ENCODE measurements around the gene OXCT2. TPM values are rescaled to one million over a fixed set of nuclear protein-coding genes. Genes with fewer than 3 reads are reported as not detected.

OXCT2 gene
- total and polyA plus RNA-seq, 9 of the 15 experiments (the other 6 are each of a cell fraction or from before 2014, with no cell fraction given): 0.08 to 0.64 (median 0.22) TPM; not detected in 2

DNA sequence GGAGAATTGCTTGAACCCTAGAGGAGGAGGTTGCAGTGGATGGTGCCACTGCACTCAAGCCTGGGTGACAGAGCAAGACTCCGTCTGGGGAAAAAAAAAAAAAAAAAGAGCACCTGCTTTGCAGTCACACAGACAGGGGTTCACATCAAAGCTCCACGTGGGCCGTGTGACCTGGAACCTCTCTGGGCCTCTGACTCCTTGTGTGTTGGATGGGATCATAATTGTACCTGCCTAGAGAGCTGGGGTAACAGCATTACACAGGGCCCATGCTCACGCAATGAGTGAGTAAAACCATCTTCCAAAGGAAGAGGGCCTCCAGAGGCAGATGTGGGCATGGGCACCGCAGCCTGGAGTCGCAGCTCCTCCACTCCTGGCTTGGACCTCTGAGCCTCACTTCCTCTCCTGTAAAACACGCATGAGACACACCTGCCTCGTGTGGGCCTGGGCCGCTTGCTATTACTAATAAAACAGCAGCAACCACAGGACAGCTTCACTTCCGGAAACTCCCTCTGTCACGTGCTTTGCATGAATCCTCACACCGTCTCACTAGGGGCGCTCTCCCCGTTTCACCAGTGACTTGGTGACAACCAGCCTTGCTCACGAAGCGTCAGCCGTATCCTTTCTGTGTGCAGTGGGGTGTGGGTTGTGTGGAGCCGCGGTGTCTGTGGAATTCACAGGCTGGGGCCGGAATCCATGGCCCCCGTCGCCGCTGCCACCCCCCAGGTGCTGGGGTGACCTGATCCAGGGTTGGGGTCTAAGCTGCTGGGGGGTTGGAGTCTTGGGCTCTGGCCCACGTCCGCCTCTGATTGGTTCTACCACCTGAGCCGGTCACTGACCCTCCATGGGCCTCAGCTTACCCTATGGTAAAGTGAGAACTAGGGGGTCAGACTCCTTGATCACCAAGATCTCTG lies 28.0 kb upstream of the OXCT2 start (continued):
- TF ChIP-seq, protein P1, sequence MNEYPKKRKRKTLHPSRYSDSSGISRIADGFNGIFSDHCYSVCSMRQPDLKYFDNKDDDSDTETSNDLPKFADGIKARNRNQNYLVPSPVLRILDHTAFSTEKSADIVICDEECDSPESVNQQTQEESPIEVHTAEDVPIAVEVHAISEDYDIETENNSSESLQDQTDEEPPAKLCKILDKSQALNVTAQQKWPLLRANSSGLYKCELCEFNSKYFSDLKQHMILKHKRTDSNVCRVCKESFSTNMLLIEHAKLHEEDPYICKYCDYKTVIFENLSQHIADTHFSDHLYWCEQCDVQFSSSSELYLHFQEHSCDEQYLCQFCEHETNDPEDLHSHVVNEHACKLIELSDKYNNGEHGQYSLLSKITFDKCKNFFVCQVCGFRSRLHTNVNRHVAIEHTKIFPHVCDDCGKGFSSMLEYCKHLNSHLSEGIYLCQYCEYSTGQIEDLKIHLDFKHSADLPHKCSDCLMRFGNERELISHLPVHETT (CRISPR knock-in tag; conservative IDR thresholded peaks at IDR 0.05 in 1 of 2, IDR thresholded peaks at IDR 0.05 in 1 of 2): peak in 1 of 2 experiments; percentile 84; a peak in 2 of 4 replicates
- peak; percentile 41 to 54; a peak in 3 of 4 replicates for TF ChIP-seq TRIM24 (IDR thresholded peaks at IDR 0.05)
- TF ChIP-seq GABPB2 (CRISPR knock-in tag; conservative IDR thresholded peaks at IDR 0.05): peak; percentile 16; the same call in 1 of the 2 replicates
- 0 out of 4 replicates have a peak, but pooled peaks of 1 of the 2 experiments have one; percentile 32 for TF ChIP-seq TBL1XR1 (IDR thresholded peaks at IDR 0.05; ENCODE audit: low read length in 2 of 2)
- TF ChIP-seq KAT7 (CRISPR knock-in tag; IDR thresholded peaks at IDR 0.05; ENCODE audit: borderline replicate concordance): 0 out of 2 replicates have a peak, but pooled peaks have one; percentile 21
- peak; percentile 91 for TF ChIP-seq MYC (IDR thresholded peaks at IDR 0.05; ENCODE audit: low read depth, low read length)
- peak; percentile 69; the same call in 1 of the 2 replicates for TF ChIP-seq MYC (CRISPR knock-in tag; IDR thresholded peaks at IDR 0.05; ENCODE audit: borderline replicate concordance, low read depth)
- TF ChIP-seq ZNF766 (CRISPR knock-in tag; conservative IDR thresholded peaks at IDR 0.05): peak; percentile 71
- TF ChIP-seq NEUROD1 (IDR thresholded peaks at IDR 0.05; ENCODE audit: borderline replicate concordance, low read depth, low read length, partially characterized antibody): peak; percentile 64
- 0 out of 2 replicates have a peak, but pooled peaks have one; percentile 31 for TF ChIP-seq EHMT2 (IDR thresholded peaks at IDR 0.05)
- TF ChIP-seq, protein P2, sequence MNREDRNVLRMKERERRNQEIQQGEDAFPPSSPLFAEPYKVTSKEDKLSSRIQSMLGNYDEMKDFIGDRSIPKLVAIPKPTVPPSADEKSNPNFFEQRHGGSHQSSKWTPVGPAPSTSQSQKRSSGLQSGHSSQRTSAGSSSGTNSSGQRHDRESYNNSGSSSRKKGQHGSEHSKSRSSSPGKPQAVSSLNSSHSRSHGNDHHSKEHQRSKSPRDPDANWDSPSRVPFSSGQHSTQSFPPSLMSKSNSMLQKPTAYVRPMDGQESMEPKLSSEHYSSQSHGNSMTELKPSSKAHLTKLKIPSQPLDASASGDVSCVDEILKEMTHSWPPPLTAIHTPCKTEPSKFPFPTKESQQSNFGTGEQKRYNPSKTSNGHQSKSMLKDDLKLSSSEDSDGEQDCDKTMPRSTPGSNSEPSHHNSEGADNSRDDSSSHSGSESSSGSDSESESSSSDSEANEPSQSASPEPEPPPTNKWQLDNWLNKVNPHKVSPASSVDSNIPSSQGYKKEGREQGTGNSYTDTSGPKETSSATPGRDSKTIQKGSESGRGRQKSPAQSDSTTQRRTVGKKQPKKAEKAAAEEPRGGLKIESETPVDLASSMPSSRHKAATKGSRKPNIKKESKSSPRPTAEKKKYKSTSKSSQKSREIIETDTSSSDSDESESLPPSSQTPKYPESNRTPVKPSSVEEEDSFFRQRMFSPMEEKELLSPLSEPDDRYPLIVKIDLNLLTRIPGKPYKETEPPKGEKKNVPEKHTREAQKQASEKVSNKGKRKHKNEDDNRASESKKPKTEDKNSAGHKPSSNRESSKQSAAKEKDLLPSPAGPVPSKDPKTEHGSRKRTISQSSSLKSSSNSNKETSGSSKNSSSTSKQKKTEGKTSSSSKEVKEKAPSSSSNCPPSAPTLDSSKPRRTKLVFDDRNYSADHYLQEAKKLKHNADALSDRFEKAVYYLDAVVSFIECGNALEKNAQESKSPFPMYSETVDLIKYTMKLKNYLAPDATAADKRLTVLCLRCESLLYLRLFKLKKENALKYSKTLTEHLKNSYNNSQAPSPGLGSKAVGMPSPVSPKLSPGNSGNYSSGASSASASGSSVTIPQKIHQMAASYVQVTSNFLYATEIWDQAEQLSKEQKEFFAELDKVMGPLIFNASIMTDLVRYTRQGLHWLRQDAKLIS (CRISPR knock-in tag; IDR thresholded peaks at IDR 0.05): 0 out of 2 replicates have a peak, but pooled peaks have one; percentile 78
- peak; percentile 37; the same call in 1 of the 2 replicates for TF ChIP-seq DPF2 (IDR thresholded peaks at IDR 0.05)
- peak; percentile 39; the same call in 1 of the 2 replicates for TF ChIP-seq ZEB2 (IDR thresholded peaks at IDR 0.05)
- TF ChIP-seq, protein P3, sequence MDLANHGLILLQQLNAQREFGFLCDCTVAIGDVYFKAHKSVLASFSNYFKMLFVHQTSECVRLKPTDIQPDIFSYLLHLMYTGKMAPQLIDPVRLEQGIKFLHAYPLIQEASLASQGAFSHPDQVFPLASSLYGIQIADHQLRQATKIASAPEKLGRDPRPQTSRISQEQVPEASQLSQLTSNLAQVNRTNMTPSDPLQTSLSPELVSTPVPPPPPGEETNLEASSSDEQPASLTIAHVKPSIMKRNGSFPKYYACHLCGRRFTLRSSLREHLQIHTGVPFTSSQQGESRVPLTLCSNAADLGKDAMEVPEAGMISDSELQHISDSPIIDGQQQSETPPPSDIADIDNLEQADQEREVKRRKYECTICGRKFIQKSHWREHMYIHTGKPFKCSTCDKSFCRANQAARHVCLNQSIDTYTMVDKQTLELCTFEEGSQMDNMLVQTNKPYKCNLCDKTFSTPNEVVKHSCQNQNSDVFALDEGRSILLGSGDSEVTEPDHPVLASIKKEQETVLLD (IDR thresholded peaks at IDR 0.05): peak; percentile 54; the same call in 1 of the 2 replicates
- peak; percentile 96 for TF ChIP-seq ETV1 (tag; conservative IDR thresholded peaks at IDR 0.05; ENCODE audit: low read depth)
- TF ChIP-seq, protein P4, sequence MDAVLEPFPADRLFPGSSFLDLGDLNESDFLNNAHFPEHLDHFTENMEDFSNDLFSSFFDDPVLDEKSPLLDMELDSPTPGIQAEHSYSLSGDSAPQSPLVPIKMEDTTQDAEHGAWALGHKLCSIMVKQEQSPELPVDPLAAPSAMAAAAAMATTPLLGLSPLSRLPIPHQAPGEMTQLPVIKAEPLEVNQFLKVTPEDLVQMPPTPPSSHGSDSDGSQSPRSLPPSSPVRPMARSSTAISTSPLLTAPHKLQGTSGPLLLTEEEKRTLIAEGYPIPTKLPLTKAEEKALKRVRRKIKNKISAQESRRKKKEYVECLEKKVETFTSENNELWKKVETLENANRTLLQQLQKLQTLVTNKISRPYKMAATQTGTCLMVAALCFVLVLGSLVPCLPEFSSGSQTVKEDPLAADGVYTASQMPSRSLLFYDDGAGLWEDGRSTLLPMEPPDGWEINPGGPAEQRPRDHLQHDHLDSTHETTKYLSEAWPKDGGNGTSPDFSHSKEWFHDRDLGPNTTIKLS (IDR thresholded peaks at IDR 0.05; ENCODE audit: borderline replicate concordance, low read depth): peak; percentile 73; the same call in 1 of the 2 replicates
- peak; percentile 79 for TF ChIP-seq JUND (IDR thresholded peaks at IDR 0.05; ENCODE audit: borderline replicate concordance, low read depth, low read length)
- peak; percentile 23; the same call in 1 of the 3 replicates for TF ChIP-seq JUND (tag; IDR thresholded peaks at IDR 0.05; ENCODE audit: borderline replicate concordance, low read depth, low read length)

Measured in K562 (cell line).